ENCODE results near the gene IFNLR1. TPM values are rescaled to one million over a fixed set of nuclear protein-coding genes. Genes with fewer than 3 reads are reported as not detected.

Gene IFNLR1
- total and polyA plus RNA-seq, 2 donors (not counting 3 experiments of a cell fraction or from before 2014, with no cell fraction given), result 0.01 TPM; not detected in 1

DNA sequence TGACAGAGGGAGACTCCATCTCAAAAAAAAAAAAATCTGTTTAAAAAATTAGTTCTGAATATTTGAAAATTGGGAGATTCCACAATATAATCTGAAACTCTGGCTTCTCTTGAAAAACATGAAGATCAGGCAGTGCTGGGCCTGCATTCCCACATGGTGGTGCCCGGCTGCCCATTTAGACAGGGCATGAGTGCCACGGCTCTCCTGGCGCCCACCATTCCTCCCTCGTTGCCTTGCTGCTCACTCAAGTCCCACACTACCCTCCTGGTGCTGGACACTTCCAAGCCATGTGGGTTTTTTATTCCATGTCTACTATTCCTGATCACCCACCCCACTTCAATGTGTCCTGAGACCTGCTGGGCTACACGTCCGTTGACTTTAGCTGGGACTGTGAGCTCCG is 64.3 kb downstream of the IFNLR1 start:
- Histone ChIP-seq H3K36me3 (ENCODE audit: control insufficient read depth in 2 of 2, extremely low read depth in 1 of 2, insufficient read depth in 2 of 2, low read length in 2 of 2) (no peaks in the 10 kb centered on the region), H3K79me2 (ENCODE audit: control insufficient read depth, insufficient read depth, low read length) (no peaks in the 10 kb centered on the region), H4K20me1 (replicated peaks; ENCODE audit: control insufficient read depth, extremely low read depth, insufficient read depth, low read length) (no peaks in the 10 kb centered on the region), H3K9me3 (replicated peaks; ENCODE audit: control insufficient read depth, insufficient read depth, low read length) (no peaks in the 10 kb centered on the region), H3K9me1 (replicated peaks; ENCODE audit: control insufficient read depth, extremely low read depth, insufficient read depth, low read length) (no peaks in the 10 kb centered on the region), H3K9ac (replicated peaks; ENCODE audit: extremely low read depth, insufficient read depth, low read length) (no peak overlapping the region), H2AFZ (ENCODE audit: low read depth, low read length) (no peak overlapping the region), H3K4me2 (ENCODE audit: insufficient read depth, low read length) (no peak overlapping the region), H3K27ac (ENCODE audit: insufficient read depth, low read depth, low read length) (no peak overlapping the region), H3K27me3 (ENCODE audit: control insufficient read depth in 2 of 2, insufficient read depth in 2 of 2, low read length in 2 of 2) (no peaks in the 10 kb centered on the region), H3K4me3 (replicated peaks in 1 of 3; ENCODE audit: insufficient read depth in 1 of 3, low read depth in 1 of 3, low read length in 3 of 3) (no peak overlapping the region), H3K4me1 (ENCODE audit: control insufficient read depth, extremely low read depth, insufficient read depth, low read length) (no peaks in the 10 kb centered on the region)
- no peak for TF ChIP-seq GATA2 (IDR thresholded peaks at IDR 0.05; ENCODE audit: insufficient read depth, insufficient read length, low read depth, low read length)
- no peak for FAIRE-seq
- no peak for DNase-seq (ENCODE audit: low read depth, low spot score)
- intact Hi-C loops (cut with micrococcal nuclease) (no loop called here), dilution Hi-C loops (cut with MboI; ENCODE audit: extremely low pct_ligation_motif_present, low sequenced_read_pairs) (no loop called here)
- no TSS peak for BruUV-seq (replicated peaks)
- CTCF ChIA-PET, result no interaction called here
- POLR2A ChIA-PET, result no interaction called here

DNA sequence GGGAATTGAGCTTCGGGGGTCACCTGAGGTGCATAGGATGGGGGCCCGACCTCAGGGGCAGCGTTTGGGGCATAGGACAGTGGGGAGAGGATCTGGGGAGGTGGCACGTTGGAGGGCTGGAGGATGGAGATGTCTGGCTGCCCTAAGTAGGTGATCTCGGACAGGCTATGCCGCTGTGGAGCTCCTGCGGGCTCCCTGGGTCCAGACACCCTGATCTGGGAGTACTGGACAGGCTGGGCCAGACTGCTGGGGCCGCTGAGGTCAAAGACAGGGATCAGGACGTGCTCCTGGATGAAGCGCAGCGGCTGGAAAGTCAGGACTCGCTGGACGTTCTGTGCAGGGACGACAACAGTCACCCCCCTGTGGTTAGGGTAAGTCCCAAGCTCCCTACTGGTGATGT is 65.7 kb downstream of the IFNLR1 start:
- BruUV-seq (replicated peaks), result no TSS peak
- DNase-seq (ENCODE audit: low read depth, low spot score) (no peak), FAIRE-seq (no peak)
- Histone ChIP-seq H4K20me1 (replicated peaks; ENCODE audit: control insufficient read depth, extremely low read depth, insufficient read depth, low read length) (no peaks in the 10 kb centered on the region), H3K27me3 (ENCODE audit: control insufficient read depth in 2 of 2, insufficient read depth in 2 of 2, low read length in 2 of 2) (no peaks in the 10 kb centered on the region), H3K27ac (ENCODE audit: insufficient read depth, low read depth, low read length) (no peak overlapping the region), H3K36me3 (ENCODE audit: control insufficient read depth in 2 of 2, extremely low read depth in 1 of 2, insufficient read depth in 2 of 2, low read length in 2 of 2) (no peaks in the 10 kb centered on the region), H3K4me3 (replicated peaks in 1 of 3; ENCODE audit: insufficient read depth in 1 of 3, low read depth in 1 of 3, low read length in 3 of 3) (no peak overlapping the region), H3K4me1 (ENCODE audit: control insufficient read depth, extremely low read depth, insufficient read depth, low read length) (no peaks in the 10 kb centered on the region), H3K9me3 (replicated peaks; ENCODE audit: control insufficient read depth, insufficient read depth, low read length) (no peaks in the 10 kb centered on the region), H3K9me1 (replicated peaks; ENCODE audit: control insufficient read depth, extremely low read depth, insufficient read depth, low read length) (no peaks in the 10 kb centered on the region), H3K79me2 (ENCODE audit: control insufficient read depth, insufficient read depth, low read length) (no peaks in the 10 kb centered on the region), H3K9ac (replicated peaks; ENCODE audit: extremely low read depth, insufficient read depth, low read length) (no peak overlapping the region), H2AFZ (ENCODE audit: low read depth, low read length) (no peak overlapping the region), H3K4me2 (ENCODE audit: insufficient read depth, low read length) (no peak overlapping the region)
- dilution Hi-C loops (cut with MboI; ENCODE audit: extremely low pct_ligation_motif_present, low sequenced_read_pairs), result no loop called here
- ChIA-PET POLR2A (no interaction called here), CTCF (interaction anchor here (1.1 kb wide), 1 partner anchor 29 kb away, joined by 6 read pairs; no protein-coding TSS in a partner anchor)
- TF ChIP-seq POLR2AphosphoS5 (IDR thresholded peaks at IDR 0.05; ENCODE audit: insufficient read depth, low read depth, low read length), result no peak
- TF ChIP-seq, protein P1, sequence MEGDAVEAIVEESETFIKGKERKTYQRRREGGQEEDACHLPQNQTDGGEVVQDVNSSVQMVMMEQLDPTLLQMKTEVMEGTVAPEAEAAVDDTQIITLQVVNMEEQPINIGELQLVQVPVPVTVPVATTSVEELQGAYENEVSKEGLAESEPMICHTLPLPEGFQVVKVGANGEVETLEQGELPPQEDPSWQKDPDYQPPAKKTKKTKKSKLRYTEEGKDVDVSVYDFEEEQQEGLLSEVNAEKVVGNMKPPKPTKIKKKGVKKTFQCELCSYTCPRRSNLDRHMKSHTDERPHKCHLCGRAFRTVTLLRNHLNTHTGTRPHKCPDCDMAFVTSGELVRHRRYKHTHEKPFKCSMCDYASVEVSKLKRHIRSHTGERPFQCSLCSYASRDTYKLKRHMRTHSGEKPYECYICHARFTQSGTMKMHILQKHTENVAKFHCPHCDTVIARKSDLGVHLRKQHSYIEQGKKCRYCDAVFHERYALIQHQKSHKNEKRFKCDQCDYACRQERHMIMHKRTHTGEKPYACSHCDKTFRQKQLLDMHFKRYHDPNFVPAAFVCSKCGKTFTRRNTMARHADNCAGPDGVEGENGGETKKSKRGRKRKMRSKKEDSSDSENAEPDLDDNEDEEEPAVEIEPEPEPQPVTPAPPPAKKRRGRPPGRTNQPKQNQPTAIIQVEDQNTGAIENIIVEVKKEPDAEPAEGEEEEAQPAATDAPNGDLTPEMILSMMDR (IDR thresholded peaks at IDR 0.05; ENCODE audit: extremely low read depth in 1 of 2, insufficient read depth in 1 of 2, low read depth in 1 of 2, low read length in 2 of 2), result no peak
- TF ChIP-seq EZH2 (IDR thresholded peaks at IDR 0.05; ENCODE audit: borderline replicate concordance, low read depth, low read length, severe bottlenecking), result no peak
- intact Hi-C loops (cut with micrococcal nuclease), result no loop called here

Data from endothelial cell of umbilical vein (primary cell).